ENCODE results near the gene CLEC2A.
A peak's percentile ranks its signal among the peaks of the same experiment; 100 is the strongest.

The CLEC2A gene

DNA sequence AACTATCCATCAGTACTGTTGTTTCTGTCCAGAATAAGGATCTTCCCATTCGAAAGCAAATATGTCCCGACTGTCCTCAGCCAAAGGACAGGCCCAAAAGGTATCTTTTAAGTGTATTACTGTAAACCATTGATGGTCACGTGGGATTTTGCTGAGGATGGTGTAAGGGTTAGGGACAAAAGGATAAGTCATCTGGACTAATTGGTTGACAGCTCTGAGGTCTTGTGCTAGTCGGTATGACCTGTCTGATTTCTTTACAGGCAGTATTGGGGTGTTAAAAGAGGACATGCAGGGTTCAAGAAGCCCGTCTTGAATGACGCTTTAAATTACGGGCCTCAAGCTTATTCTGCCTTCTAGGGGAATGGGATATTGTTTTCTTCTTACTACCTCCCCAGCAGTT, 24.4 kb downstream of the CLEC2A start:
- H2BK15ac ChIP-seq (replicated peaks; ENCODE audit: low read depth), result no peak overlapping the region
- no peak overlapping the region for H3K23ac ChIP-seq (ENCODE audit: low read length)
- DNase-seq, result no peak
- H3K27me3 ChIP-seq (ENCODE audit: insufficient read depth, low read length, poor library complexity), result no peaks in the 10 kb centered on the region
- no peaks in the 10 kb centered on the region for H3K4me1 ChIP-seq (ENCODE audit: control insufficient read depth, low read depth, low read length)
- H3K79me2 ChIP-seq (ENCODE audit: control insufficient read depth, insufficient read depth, low read length), result no peaks in the 10 kb centered on the region
- H2AK5ac ChIP-seq (ENCODE audit: low read length), result no peak overlapping the region
- no peak overlapping the region for H3K4me2 ChIP-seq (ENCODE audit: low read length)
- H2BK5ac ChIP-seq (ENCODE audit: low read length), result no peak overlapping the region
- H2BK120ac ChIP-seq (ENCODE audit: low read depth, low read length), result no peak overlapping the region
- H3K4ac ChIP-seq (ENCODE audit: low read depth, low read length), result no peak overlapping the region
- no peak overlapping the region for H3K4me3 ChIP-seq (ENCODE audit: low read length)
- no peak overlapping the region for H3K9ac ChIP-seq (ENCODE audit: low read length)
- H3K27ac ChIP-seq (ENCODE audit: low read depth, low read length), result no peak overlapping the region
- no peak overlapping the region for H4K5ac ChIP-seq (ENCODE audit: low read length)
- no peaks in the 10 kb centered on the region for H3K36me3 ChIP-seq (ENCODE audit: control insufficient read depth, insufficient read depth, low read length)
- no peak overlapping the region for H4K8ac ChIP-seq (ENCODE audit: low read depth, low read length)
- H3K79me1 ChIP-seq (ENCODE audit: low read length), result no peaks in the 10 kb centered on the region
- H3K56ac ChIP-seq (ENCODE audit: low read length), result no peak overlapping the region
- no CpG with 5 or more reads among the region's 7 CpGs for WGBS (ENCODE audit: extremely low coverage, insufficient coverage, low lambda C conversion rate)
- H3K18ac ChIP-seq (ENCODE audit: low read length), result no peak overlapping the region

GRCh38 chr12:9906873-9907272, 25.3 kb downstream of the CLEC2A start:
- Histone ChIP-seq H3K18ac (ENCODE audit: low read length) (no peak overlapping the region), H2BK120ac (ENCODE audit: low read depth, low read length) (no peak overlapping the region), H3K4ac (ENCODE audit: low read depth, low read length) (no peak overlapping the region), H2BK5ac (ENCODE audit: low read length) (no peak overlapping the region), H2BK15ac (replicated peaks; ENCODE audit: low read depth) (no peak overlapping the region), H3K36me3 (ENCODE audit: control insufficient read depth, insufficient read depth, low read length) (no peaks in the 10 kb centered on the region), H4K8ac (ENCODE audit: low read depth, low read length) (no peak overlapping the region), H3K4me1 (ENCODE audit: control insufficient read depth, low read depth, low read length) (no peaks in the 10 kb centered on the region), H3K79me1 (ENCODE audit: low read length) (no peaks in the 10 kb centered on the region), H3K79me2 (ENCODE audit: control insufficient read depth, insufficient read depth, low read length) (no peaks in the 10 kb centered on the region), H3K4me2 (ENCODE audit: low read length) (no peak overlapping the region), H3K4me3 (ENCODE audit: low read length) (no peak overlapping the region), H3K56ac (ENCODE audit: low read length) (no peak overlapping the region), H3K23ac (ENCODE audit: low read length) (no peak overlapping the region), H3K9ac (ENCODE audit: low read length) (no peak overlapping the region), H2AK5ac (ENCODE audit: low read length) (no peak overlapping the region), H4K5ac (ENCODE audit: low read length) (no peak overlapping the region), H3K27ac (ENCODE audit: low read depth, low read length) (no peak overlapping the region), H3K27me3 (ENCODE audit: insufficient read depth, low read length, poor library complexity) (no peaks in the 10 kb centered on the region)
- DNase-seq, result no peak
- no CpG with 5 or more reads among the region's 2 CpGs for whole genome bisulfite sequencing (ENCODE audit: extremely low coverage, insufficient coverage, low lambda C conversion rate)

DNA sequence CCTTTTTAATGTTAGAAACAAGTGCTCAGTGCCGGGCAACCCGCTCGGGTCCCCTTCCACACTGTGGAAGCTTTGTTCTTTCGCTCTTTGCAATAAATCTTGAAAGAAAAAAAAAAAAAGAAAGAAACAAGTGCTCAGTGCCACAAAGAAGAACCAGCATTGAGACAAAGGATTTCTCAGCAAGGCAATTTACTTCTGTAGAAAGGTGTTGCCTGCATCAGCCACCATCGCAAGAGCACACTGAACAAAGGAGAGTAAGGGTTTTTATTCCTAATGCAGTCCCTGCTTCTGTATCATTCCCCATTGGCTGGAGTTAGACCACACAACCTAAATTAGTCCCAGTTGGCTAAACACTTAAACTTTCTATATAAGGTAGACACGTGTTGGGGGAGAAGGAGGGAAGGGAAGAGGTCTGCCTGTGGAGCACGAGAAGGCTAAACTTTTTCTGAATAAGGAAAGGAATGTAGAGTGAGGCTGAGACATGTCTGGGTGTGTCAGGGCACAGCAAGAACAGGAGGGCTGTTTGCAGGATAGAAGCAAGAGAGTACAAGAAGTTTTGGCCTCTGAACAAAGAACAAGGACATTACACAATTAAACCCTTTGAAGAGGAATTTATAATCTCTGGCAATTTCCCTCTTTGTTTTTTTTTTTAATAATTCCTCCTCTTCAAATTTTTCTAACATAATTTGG, 29.5 kb downstream of the CLEC2A start:
- no CpG with 5 or more reads among the region's 7 CpGs for WGBS (ENCODE audit: extremely low coverage, insufficient coverage, low lambda C conversion rate)
- Histone ChIP-seq H2BK15ac (replicated peaks; ENCODE audit: low read depth) (no peak overlapping the region), H3K27ac (ENCODE audit: low read depth, low read length) (no peak overlapping the region), H3K56ac (ENCODE audit: low read length) (no peak overlapping the region), H3K36me3 (ENCODE audit: control insufficient read depth, insufficient read depth, low read length) (no peaks in the 10 kb centered on the region), H4K8ac (ENCODE audit: low read depth, low read length) (no peak overlapping the region), H2BK5ac (ENCODE audit: low read length) (no peak overlapping the region), H3K79me2 (ENCODE audit: control insufficient read depth, insufficient read depth, low read length) (no peaks in the 10 kb centered on the region), H3K18ac (ENCODE audit: low read length) (no peak overlapping the region), H2BK120ac (ENCODE audit: low read depth, low read length) (no peak overlapping the region), H3K4ac (ENCODE audit: low read depth, low read length) (no peak overlapping the region), H3K9ac (ENCODE audit: low read length) (no peak overlapping the region), H3K4me3 (ENCODE audit: low read length) (no peak overlapping the region), H2AK5ac (ENCODE audit: low read length) (no peak overlapping the region), H3K23ac (ENCODE audit: low read length) (no peak overlapping the region), H3K27me3 (ENCODE audit: insufficient read depth, low read length, poor library complexity) (no peaks in the 10 kb centered on the region), H4K5ac (ENCODE audit: low read length) (no peak overlapping the region), H3K4me1 (ENCODE audit: control insufficient read depth, low read depth, low read length) (no peaks in the 10 kb centered on the region), H3K4me2 (ENCODE audit: low read length) (no peak overlapping the region), H3K79me1 (ENCODE audit: low read length) (no peaks in the 10 kb centered on the region)
- DNase-seq, result peak; percentile 6

DNA sequence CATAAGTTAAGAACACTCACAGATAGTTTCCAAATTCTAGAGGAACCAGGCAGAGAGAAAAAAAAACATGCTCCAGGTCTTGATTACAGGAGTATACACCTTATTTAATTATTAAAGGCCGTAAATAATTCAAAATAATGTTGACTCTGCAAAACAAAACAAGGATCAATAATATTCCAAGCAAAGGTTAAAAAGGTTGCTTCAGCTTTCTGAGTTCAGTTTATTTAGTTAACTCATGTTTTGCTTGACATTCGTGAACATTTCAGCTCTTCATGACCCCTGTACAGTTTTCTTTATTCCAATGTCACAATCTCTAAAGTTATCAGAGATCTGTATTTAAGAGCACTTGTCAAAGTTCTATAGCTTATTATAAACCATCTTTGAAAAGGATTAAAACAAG, 31.2 kb downstream of the CLEC2A start:
- Histone ChIP-seq H2BK15ac (replicated peaks; ENCODE audit: low read depth) (no peak overlapping the region), H3K18ac (ENCODE audit: low read length) (no peak overlapping the region), H3K4ac (ENCODE audit: low read depth, low read length) (no peak overlapping the region), H3K23ac (ENCODE audit: low read length) (no peak overlapping the region), H3K56ac (ENCODE audit: low read length) (no peak overlapping the region), H3K27me3 (ENCODE audit: insufficient read depth, low read length, poor library complexity) (no peaks in the 10 kb centered on the region), H2BK5ac (ENCODE audit: low read length) (no peak overlapping the region), H2BK120ac (ENCODE audit: low read depth, low read length) (no peak overlapping the region), H3K36me3 (ENCODE audit: control insufficient read depth, insufficient read depth, low read length) (no peaks in the 10 kb centered on the region), H3K4me2 (ENCODE audit: low read length) (no peak overlapping the region), H3K9ac (ENCODE audit: low read length) (no peak overlapping the region), H3K27ac (ENCODE audit: low read depth, low read length) (no peak overlapping the region), H3K79me1 (ENCODE audit: low read length) (no peaks in the 10 kb centered on the region), H3K4me1 (ENCODE audit: control insufficient read depth, low read depth, low read length) (no peaks in the 10 kb centered on the region), H4K5ac (ENCODE audit: low read length) (no peak overlapping the region), H3K4me3 (ENCODE audit: low read length) (no peak overlapping the region), H4K8ac (ENCODE audit: low read depth, low read length) (no peak overlapping the region), H3K79me2 (ENCODE audit: control insufficient read depth, insufficient read depth, low read length) (no peaks in the 10 kb centered on the region), H2AK5ac (ENCODE audit: low read length) (no peak overlapping the region)
- no CpG with 5 or more reads among the region's 2 CpGs for WGBS (ENCODE audit: extremely low coverage, insufficient coverage, low lambda C conversion rate)
- DNase-seq, result no peak

GRCh38 chr12:9899209-9899608, 33.0 kb downstream of the CLEC2A start:
- no peak overlapping the region for H2AK5ac ChIP-seq (ENCODE audit: low read length)
- H3K9ac ChIP-seq (ENCODE audit: low read length), result no peak overlapping the region
- H3K27me3 ChIP-seq (ENCODE audit: insufficient read depth, low read length, poor library complexity), result no peaks in the 10 kb centered on the region
- no peak overlapping the region for H3K4me3 ChIP-seq (ENCODE audit: low read length)
- no peak overlapping the region for H2BK5ac ChIP-seq (ENCODE audit: low read length)
- H4K5ac ChIP-seq (ENCODE audit: low read length), result no peak overlapping the region
- H3K56ac ChIP-seq (ENCODE audit: low read length), result no peak overlapping the region
- H4K8ac ChIP-seq (ENCODE audit: low read depth, low read length), result no peak overlapping the region
- DNase-seq, result no peak
- no peaks in the 10 kb centered on the region for H3K79me1 ChIP-seq (ENCODE audit: low read length)
- no peak overlapping the region for H3K18ac ChIP-seq (ENCODE audit: low read length)
- H3K79me2 ChIP-seq (ENCODE audit: control insufficient read depth, insufficient read depth, low read length), result no peaks in the 10 kb centered on the region
- H3K4me1 ChIP-seq (ENCODE audit: control insufficient read depth, low read depth, low read length), result no peaks in the 10 kb centered on the region
- no peak overlapping the region for H3K4me2 ChIP-seq (ENCODE audit: low read length)
- H3K27ac ChIP-seq (ENCODE audit: low read depth, low read length), result no peak overlapping the region
- no CpG with 5 or more reads among the region's 2 CpGs for WGBS (ENCODE audit: extremely low coverage, insufficient coverage, low lambda C conversion rate)
- H3K4ac ChIP-seq (ENCODE audit: low read depth, low read length), result no peak overlapping the region
- H2BK120ac ChIP-seq (ENCODE audit: low read depth, low read length), result no peak overlapping the region
- H3K23ac ChIP-seq (ENCODE audit: low read length), result no peak overlapping the region
- H3K36me3 ChIP-seq (ENCODE audit: control insufficient read depth, insufficient read depth, low read length), result no peaks in the 10 kb centered on the region
- no peak overlapping the region for H2BK15ac ChIP-seq (replicated peaks; ENCODE audit: low read depth)

DNA sequence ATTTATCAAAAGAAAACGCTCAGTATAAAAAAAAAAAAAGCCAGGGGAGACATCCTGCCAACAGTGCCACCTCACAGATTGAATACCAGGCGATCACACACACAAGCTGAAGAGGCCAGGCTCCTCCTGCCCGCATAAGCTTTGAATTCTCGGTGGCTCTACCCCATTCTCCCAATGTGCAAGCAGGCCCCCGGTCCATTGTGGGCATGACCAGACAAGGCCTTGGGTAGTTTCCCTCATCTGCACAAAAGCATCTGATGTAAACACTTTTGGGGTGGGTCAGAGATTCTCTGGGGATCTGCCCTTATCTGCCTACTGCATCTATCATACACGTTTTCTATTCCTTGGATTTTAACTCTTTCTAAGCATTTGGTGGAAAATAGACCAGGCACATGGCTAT, 34.6 kb downstream of the CLEC2A start:
- no peak for DNase-seq
- Histone ChIP-seq H4K8ac (ENCODE audit: low read depth, low read length) (no peak overlapping the region), H2BK5ac (ENCODE audit: low read length) (no peak overlapping the region), H2BK15ac (replicated peaks; ENCODE audit: low read depth) (no peak overlapping the region), H4K5ac (ENCODE audit: low read length) (no peak overlapping the region), H3K27ac (ENCODE audit: low read depth, low read length) (no peak overlapping the region), H3K27me3 (ENCODE audit: insufficient read depth, low read length, poor library complexity) (no peaks in the 10 kb centered on the region), H3K4me2 (ENCODE audit: low read length) (no peak overlapping the region), H3K4me3 (ENCODE audit: low read length) (no peak overlapping the region), H3K4me1 (ENCODE audit: control insufficient read depth, low read depth, low read length) (no peaks in the 10 kb centered on the region), H3K18ac (ENCODE audit: low read length) (no peak overlapping the region), H3K23ac (ENCODE audit: low read length) (no peak overlapping the region), H3K4ac (ENCODE audit: low read depth, low read length) (no peak overlapping the region), H2BK120ac (ENCODE audit: low read depth, low read length) (no peak overlapping the region), H3K79me1 (ENCODE audit: low read length) (no peaks in the 10 kb centered on the region), H3K79me2 (ENCODE audit: control insufficient read depth, insufficient read depth, low read length) (no peaks in the 10 kb centered on the region), H3K9ac (ENCODE audit: low read length) (no peak overlapping the region), H3K56ac (ENCODE audit: low read length) (no peak overlapping the region), H2AK5ac (ENCODE audit: low read length) (no peak overlapping the region), H3K36me3 (ENCODE audit: control insufficient read depth, insufficient read depth, low read length) (no peaks in the 10 kb centered on the region)
- no CpG with 5 or more reads among the region's 6 CpGs for WGBS (ENCODE audit: extremely low coverage, insufficient coverage, low lambda C conversion rate)
